ENCODE results near the gene RBMS1. TPM values are rescaled to one million over a fixed set of nuclear protein-coding genes. Genes with fewer than 3 reads are reported as not detected.
A peak's percentile ranks its signal among the peaks of the same experiment; 100 is the strongest.

RBMS1 gene
- total RNA-seq, 1 donor from 2014 or later, result 148 TPM

DNA sequence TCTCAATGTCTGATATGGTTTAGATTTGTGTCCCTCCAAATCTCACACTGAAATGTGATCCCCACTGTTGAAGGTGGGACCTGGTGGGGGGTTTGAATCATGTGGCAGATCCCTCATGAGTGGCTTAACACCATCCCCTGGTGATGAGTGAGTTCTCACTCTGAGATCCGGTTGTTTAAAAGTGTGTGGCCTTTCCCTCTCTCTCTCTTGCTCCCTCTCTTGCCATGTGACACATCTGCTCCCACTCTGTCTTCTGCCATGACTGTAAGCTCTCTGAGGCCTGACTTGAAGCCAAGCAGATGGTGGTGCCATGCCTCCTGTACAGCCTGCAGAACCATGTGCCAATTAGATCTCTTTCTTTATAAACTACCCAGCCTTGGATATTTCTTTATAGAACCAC is 108.8 kb downstream of the RBMS1 start:
- no peaks in the 10 kb centered on the region for H3K27me3 ChIP-seq (ENCODE audit: insufficient read depth, low read length)
- H3K27ac ChIP-seq (ENCODE audit: low read depth, low read length), result no peak overlapping the region
- H3K36me3 ChIP-seq (ENCODE audit: insufficient read depth, low read length), result no peaks in the 10 kb centered on the region
- no peak overlapping the region for H3K4me2 ChIP-seq (ENCODE audit: low read length)
- FAIRE-seq, result no peak
- no peak for DNase-seq (ENCODE audit: low read depth)
- H3K4me3 ChIP-seq (ENCODE audit: insufficient read depth, low read depth, low read length), result no peak overlapping the region
- H3K9me3 Mint-ChIP-seq (ENCODE audit: unreplicated experiment), result no peaks in the 10 kb centered on the region
- no peaks in the 10 kb centered on the region for H3K9me3 ChIP-seq (ENCODE audit: insufficient read depth, low read depth, low read length)
- H3K27me3 Mint-ChIP-seq (ENCODE audit: low read depth, unreplicated experiment), result no peaks in the 10 kb centered on the region
- peaks cover 62% of the 10 kb centered on the region for H3K4me1 Mint-ChIP-seq (ENCODE audit: low read depth, unreplicated experiment)
- no peak overlapping the region for H3K9ac ChIP-seq (ENCODE audit: low read length)
- H4K20me1 ChIP-seq (ENCODE audit: insufficient read depth, low read length), result peaks cover 64% of the 10 kb centered on the region
- peaks cover 99% of the 10 kb centered on the region for H3K79me2 ChIP-seq (ENCODE audit: insufficient read depth, low read length)
- no peak overlapping the region for H2AFZ ChIP-seq (ENCODE audit: low read depth, low read length)
- peaks cover 35% of the 10 kb centered on the region for H3K4me1 ChIP-seq (ENCODE audit: insufficient read depth, low read length)
- peaks cover 7% of the 10 kb centered on the region for H3K36me3 Mint-ChIP-seq (ENCODE audit: low read depth, unreplicated experiment)
- H3K27ac Mint-ChIP-seq (ENCODE audit: unreplicated experiment), result no peak overlapping the region
- H3K4me3 Mint-ChIP-seq (ENCODE audit: unreplicated experiment), result no peak overlapping the region
- TF ChIP-seq EZH2 (IDR thresholded peaks at IDR 0.05; ENCODE audit: insufficient read depth, low read length), result no peak
- TF ChIP-seq, protein P1, sequence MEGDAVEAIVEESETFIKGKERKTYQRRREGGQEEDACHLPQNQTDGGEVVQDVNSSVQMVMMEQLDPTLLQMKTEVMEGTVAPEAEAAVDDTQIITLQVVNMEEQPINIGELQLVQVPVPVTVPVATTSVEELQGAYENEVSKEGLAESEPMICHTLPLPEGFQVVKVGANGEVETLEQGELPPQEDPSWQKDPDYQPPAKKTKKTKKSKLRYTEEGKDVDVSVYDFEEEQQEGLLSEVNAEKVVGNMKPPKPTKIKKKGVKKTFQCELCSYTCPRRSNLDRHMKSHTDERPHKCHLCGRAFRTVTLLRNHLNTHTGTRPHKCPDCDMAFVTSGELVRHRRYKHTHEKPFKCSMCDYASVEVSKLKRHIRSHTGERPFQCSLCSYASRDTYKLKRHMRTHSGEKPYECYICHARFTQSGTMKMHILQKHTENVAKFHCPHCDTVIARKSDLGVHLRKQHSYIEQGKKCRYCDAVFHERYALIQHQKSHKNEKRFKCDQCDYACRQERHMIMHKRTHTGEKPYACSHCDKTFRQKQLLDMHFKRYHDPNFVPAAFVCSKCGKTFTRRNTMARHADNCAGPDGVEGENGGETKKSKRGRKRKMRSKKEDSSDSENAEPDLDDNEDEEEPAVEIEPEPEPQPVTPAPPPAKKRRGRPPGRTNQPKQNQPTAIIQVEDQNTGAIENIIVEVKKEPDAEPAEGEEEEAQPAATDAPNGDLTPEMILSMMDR (IDR thresholded peaks at IDR 0.05; ENCODE audit: insufficient read depth, low read depth, low read length), result no peak

DNA sequence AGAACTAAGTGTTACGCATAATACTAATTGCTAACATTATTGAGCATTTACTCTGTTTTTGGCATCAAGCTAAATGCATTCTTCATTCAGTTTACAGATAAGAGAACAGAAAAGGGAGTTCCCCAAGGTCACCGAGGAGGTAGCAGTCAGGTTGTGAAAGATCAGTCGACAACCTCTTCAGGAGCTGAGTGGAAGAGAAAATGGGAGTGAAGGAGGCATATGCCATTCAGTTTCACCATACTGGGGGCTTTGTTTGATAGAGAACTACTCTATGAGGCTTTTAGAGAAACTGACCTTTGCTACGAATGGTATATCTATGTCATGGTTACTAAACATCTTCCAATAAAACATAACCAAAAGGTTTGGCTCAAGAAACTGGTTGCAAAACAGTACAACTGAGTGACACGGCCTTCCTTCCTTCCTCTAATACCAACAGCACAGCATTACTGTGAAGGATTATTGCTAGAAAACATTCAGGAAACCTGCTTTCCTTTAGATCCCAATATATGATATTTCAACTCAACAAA is 112.1 kb downstream of the RBMS1 start:
- Mint-ChIP-seq H3K4me3 (ENCODE audit: unreplicated experiment) (no peak overlapping the region), H3K9me3 (ENCODE audit: unreplicated experiment) (no peaks in the 10 kb centered on the region), H3K36me3 (ENCODE audit: low read depth, unreplicated experiment) (peaks cover 7% of the 10 kb centered on the region), H3K4me1 (ENCODE audit: low read depth, unreplicated experiment) (peaks cover 57% of the 10 kb centered on the region), H3K27me3 (ENCODE audit: low read depth, unreplicated experiment) (no peaks in the 10 kb centered on the region), H3K27ac (ENCODE audit: unreplicated experiment) (no peak overlapping the region)
- Histone ChIP-seq H3K27me3 (ENCODE audit: insufficient read depth, low read length) (no peaks in the 10 kb centered on the region), H3K36me3 (ENCODE audit: insufficient read depth, low read length) (no peaks in the 10 kb centered on the region), H3K4me1 (ENCODE audit: insufficient read depth, low read length) (peaks cover 28% of the 10 kb centered on the region), H4K20me1 (ENCODE audit: insufficient read depth, low read length) (peaks cover 73% of the 10 kb centered on the region), H3K4me2 (ENCODE audit: low read length) (no peak overlapping the region), H3K79me2 (ENCODE audit: insufficient read depth, low read length) (peaks cover 100% of the 10 kb centered on the region), H3K27ac (ENCODE audit: low read depth, low read length) (peak overlapping the region; percentile 13), H3K9me3 (ENCODE audit: insufficient read depth, low read depth, low read length) (no peaks in the 10 kb centered on the region), H2AFZ (ENCODE audit: low read depth, low read length) (no peak overlapping the region), H3K4me3 (ENCODE audit: insufficient read depth, low read depth, low read length) (no peak overlapping the region), H3K9ac (ENCODE audit: low read length) (no peak overlapping the region)
- FAIRE-seq, result peak; percentile 13
- TF ChIP-seq EZH2 (IDR thresholded peaks at IDR 0.05; ENCODE audit: insufficient read depth, low read length), result no peak
- TF ChIP-seq, protein P1 (IDR thresholded peaks at IDR 0.05; ENCODE audit: insufficient read depth, low read depth, low read length), result no peak
- DNase-seq (ENCODE audit: low read depth), result peak; percentile 74

DNA sequence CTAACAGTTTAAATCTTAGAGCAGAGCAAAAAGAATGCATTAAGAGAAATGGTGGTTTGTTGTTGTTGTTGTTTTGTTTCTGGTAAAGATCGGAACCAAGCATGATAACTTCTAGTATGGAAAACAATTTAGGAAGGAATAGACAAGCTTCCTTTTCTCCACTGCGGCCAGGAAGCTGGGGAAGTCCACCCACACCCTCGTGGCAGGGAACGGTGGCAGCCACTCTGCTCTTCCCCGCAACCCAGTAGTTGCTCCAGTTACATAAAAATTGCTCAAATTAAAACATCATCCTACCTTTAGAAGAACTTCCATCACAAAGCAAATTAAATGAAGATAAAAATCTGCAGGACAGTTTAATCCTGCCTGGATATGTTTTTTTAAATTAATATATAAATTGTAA is 113.0 kb downstream of the RBMS1 start:
- DNase-seq (ENCODE audit: low read depth) (no peak), FAIRE-seq (no peak)
- Mint-ChIP-seq H3K9me3 (ENCODE audit: unreplicated experiment) (no peaks in the 10 kb centered on the region), H3K27ac (ENCODE audit: unreplicated experiment) (peak overlapping the region; percentile 31), H3K4me1 (ENCODE audit: low read depth, unreplicated experiment) (peaks cover 61% of the 10 kb centered on the region), H3K4me3 (ENCODE audit: unreplicated experiment) (no peak overlapping the region), H3K27me3 (ENCODE audit: low read depth, unreplicated experiment) (no peaks in the 10 kb centered on the region), H3K36me3 (ENCODE audit: low read depth, unreplicated experiment) (peaks cover 7% of the 10 kb centered on the region)
- Histone ChIP-seq H3K27me3 (ENCODE audit: insufficient read depth, low read length) (no peaks in the 10 kb centered on the region), H3K9ac (ENCODE audit: low read length) (peak overlapping the region; percentile 3), H3K9me3 (ENCODE audit: insufficient read depth, low read depth, low read length) (no peaks in the 10 kb centered on the region), H3K27ac (ENCODE audit: low read depth, low read length) (peak overlapping the region; percentile 13), H4K20me1 (ENCODE audit: insufficient read depth, low read length) (peaks cover 69% of the 10 kb centered on the region), H3K36me3 (ENCODE audit: insufficient read depth, low read length) (no peaks in the 10 kb centered on the region), H3K79me2 (ENCODE audit: insufficient read depth, low read length) (peaks cover 100% of the 10 kb centered on the region), H2AFZ (ENCODE audit: low read depth, low read length) (no peak overlapping the region), H3K4me1 (ENCODE audit: insufficient read depth, low read length) (peaks cover 34% of the 10 kb centered on the region), H3K4me3 (ENCODE audit: insufficient read depth, low read depth, low read length) (no peak overlapping the region), H3K4me2 (ENCODE audit: low read length) (no peak overlapping the region)
- TF ChIP-seq, protein P1 (IDR thresholded peaks at IDR 0.05; ENCODE audit: insufficient read depth, low read depth, low read length), result no peak
- TF ChIP-seq EZH2 (IDR thresholded peaks at IDR 0.05; ENCODE audit: insufficient read depth, low read length), result no peak
